Stomach (tissue), 9 donors: Measurements from ENCODE around the gene YPEL1. TPM values are rescaled to one million over a fixed set of nuclear protein-coding genes. Genes with fewer than 3 reads are reported as not detected.
"Not testable (repeated sequence)": the region's sequence is repeated elsewhere in the genome, so short reads cannot be mapped to it uniquely, and the experiment has no call there.

Experiments
- DNase-seq, 2 donors: peaks; one replicate each; pipeline versions ENCODE4 v3.0.0 to v3.0.0-alpha.2; 2013 to 2019
- H3K27ac ChIP-seq, 5 donors: fragments of 200-600 bp in 4 of 5; sonication (generic) in 4 of 5; one replicate each; pipeline ENCODE4 v1.5.1; 2013 to 2019; ENCODE audit warnings: mild to moderate bottlenecking in 1 of 5, moderate library complexity in 1 of 5
- H3K27me3 ChIP-seq, 3 donors: fragments of 200-600 bp; sonication (generic); one replicate each; pipeline ENCODE4 v1.5.1; 2017 to 2019; ENCODE audit warnings: mixed run types in 1 of 3
- H3K36me3 ChIP-seq, 4 donors: fragments of 200-600 bp; sonication (generic); 1 replicate in 3 of 4; 2 replicates in 1 of 4; pipeline ENCODE4 v1.5.1; 2016 to 2019
- H3K4me1 ChIP-seq, 4 donors: fragments of 200-600 bp; sonication (generic); one replicate each; pipeline ENCODE4 v1.5.1; 2016 to 2019
- H3K4me3 ChIP-seq, 4 donors: fragments of 200-600 bp; sonication (generic) in 3 of 4; one replicate each; pipeline ENCODE4 v1.5.1; 2016 to 2019; ENCODE audit warnings: mild to moderate bottlenecking in 1 of 4
- H3K9me3 ChIP-seq, 4 donors: fragments of 200-600 bp; sonication (generic); one replicate each; pipeline ENCODE4 v1.5.1; 2016 to 2019
- CTCF ChIP-seq, 7 experiments: fragments of 450-650 bp in 4 of 7; fragments of 200-600 bp in 3 of 7; sonication (generic) in 3 of 7; IDR thresholded peaks; one replicate each; pipeline ENCODE4 v1.5.1; 2016 to 2019; ENCODE audit warnings: antibody characterized with exemption in 7 of 7, control low read depth in 2 of 7, mild to moderate bottlenecking in 1 of 7
- EP300 ChIP-seq: sonication (generic); formaldehyde crosslinking; IDR thresholded peaks from one replicate; pipeline ENCODE4 v1.6.1; 2017; ENCODE audit warnings: antibody characterized with exemption
- POLR2A ChIP-seq, 4 donors: fragments of 450-650 bp; IDR thresholded peaks; one replicate each; pipeline ENCODE4 v1.6.1; 2016; ENCODE audit warnings: antibody characterized with exemption in 4 of 4, control low read depth in 2 of 4, mild to moderate bottlenecking in 1 of 4, moderate library complexity in 1 of 4
- POLR2AphosphoS5 ChIP-seq, 3 donors: sonication (generic); formaldehyde crosslinking; IDR thresholded peaks; one replicate each; pipeline ENCODE4 v1.6.1; 2016; ENCODE audit warnings: antibody characterized with exemption in 3 of 3
- WGBS, 5 donors: extraction: QIAGEN DNeasy Blood & Tissue Kit in 3 of 5; methylation state at CpG; one replicate each; pipeline versions ENCODE4 v1.1.5 to v1.1.7; 2013 to 2018; 5-methylcytosine and 5-hydroxymethylcytosine counted together
- intact Hi-C: fragments of 100-400 bp; cut with DNase I; formaldehyde crosslinking; loops from one replicate; pipeline ENCODE4 v1.15.1; 2023; ENCODE audit warnings: low total_unique reads
- polyA plus RNA-seq, 3 donors: library from polyadenylated mRNA; stranded (reverse); fragments of 200-250 nt; gene quantifications; one replicate each; pipeline ENCODE4 v1.2.3, GENCODE V29; 2013
- total RNA-seq, 5 donors: library from RNA; depleted of rRNA; stranded (reverse); fragments of >200 nt; gene quantifications; one replicate each; pipeline versions ENCODE4 v1.1.0 to v1.2.3, GENCODE V29; 2014 to 2016
- donor health status: healthy with polysubstance abuse.
- donor health status: Bipolar disorder and iron deficiency.
- donor health status: healthy.

YPEL1 gene
- total and polyA plus RNA-seq, 8 donors: 0.58 to 22.2 (median 4.4) TPM

DNA sequence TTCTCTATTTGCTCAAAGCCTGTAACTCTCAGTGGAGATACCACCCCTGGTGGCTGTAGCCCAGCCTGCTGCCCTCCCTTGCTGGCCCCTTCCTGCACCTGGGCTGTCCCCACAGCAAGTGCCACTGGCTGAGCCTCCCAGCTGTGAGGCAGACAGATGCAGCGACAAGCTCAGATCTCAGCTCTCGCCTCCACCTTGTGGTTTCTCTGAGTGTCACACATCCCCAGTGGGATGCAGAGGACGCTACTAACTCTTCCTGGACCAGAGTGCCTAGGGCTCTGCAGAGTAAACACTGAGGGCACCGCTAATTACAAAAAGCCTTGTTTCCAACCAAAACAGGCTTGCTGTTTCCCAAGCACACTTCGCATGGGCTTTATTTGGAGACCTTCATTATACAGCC, 8.9 kb downstream of the YPEL1 start:
- peaks cover 0 to 7% (median 3%) of the 10 kb centered on the region in 4 donors for H3K36me3 ChIP-seq
- TF ChIP-seq POLR2AphosphoS5 (IDR thresholded peaks at IDR 0.05) (no peak), CTCF (IDR thresholded peaks at IDR 0.05) (no peak), POLR2A (IDR thresholded peaks at IDR 0.05) (no peak), EP300 (no peak)
- no peaks in the 10 kb centered on the region for H3K4me1 ChIP-seq
- H3K27ac ChIP-seq: no peak overlapping the region
- H3K4me3 ChIP-seq: no peak overlapping the region
- peak in 1 of 2 donors; percentile 62 for DNase-seq
- H3K27me3 ChIP-seq: no peaks in the 10 kb centered on the region
- intact Hi-C loops: no loop called here
- WGBS, 5 donors: 46 to 72% (median 50%) methylated on average over 4 to 5 of the region's 5 CpGs
- no peaks in the 10 kb centered on the region for H3K9me3 ChIP-seq

- TF ChIP-seq EP300 (no peak), CTCF (IDR thresholded peaks at IDR 0.05) (no peak), POLR2AphosphoS5 (IDR thresholded peaks at IDR 0.05) (no peak), POLR2A (IDR thresholded peaks at IDR 0.05) (no peak)
- H3K4me3 ChIP-seq: no peak overlapping the region
- no peak overlapping the region for H3K27ac ChIP-seq
- intact Hi-C loops: no loop called here
- H3K27me3 ChIP-seq: no peaks in the 10 kb centered on the region
- DNase-seq: no peak
- no peaks in the 10 kb centered on the region for H3K9me3 ChIP-seq
- no peaks in the 10 kb centered on the region for H3K4me1 ChIP-seq
- peaks cover 0 to 7% (median 3%) of the 10 kb centered on the region in 4 donors for H3K36me3 ChIP-seq
- 92 to 95% (median 94%) methylated on average over 14 to 19 of the region's 19 CpGs for WGBS, 5 donors
Observed at GRCh38 chr22:21725956-21726649, 9.5 kb downstream of the YPEL1 start.

- intact Hi-C loops, DNase-seq, H3K9me3 ChIP-seq, H3K27me3 ChIP-seq, H3K4me1 ChIP-seq, H3K27ac ChIP-seq, H3K36me3 ChIP-seq, H3K4me3 ChIP-seq: not testable (repeated sequence)
- 95 to 97% (median 95%) methylated on average over 3 of the region's 3 CpGs for WGBS, 5 donors
Observed at GRCh38 chr22:21724496-21724895, 11.1 kb downstream of the YPEL1 start.

DNA sequence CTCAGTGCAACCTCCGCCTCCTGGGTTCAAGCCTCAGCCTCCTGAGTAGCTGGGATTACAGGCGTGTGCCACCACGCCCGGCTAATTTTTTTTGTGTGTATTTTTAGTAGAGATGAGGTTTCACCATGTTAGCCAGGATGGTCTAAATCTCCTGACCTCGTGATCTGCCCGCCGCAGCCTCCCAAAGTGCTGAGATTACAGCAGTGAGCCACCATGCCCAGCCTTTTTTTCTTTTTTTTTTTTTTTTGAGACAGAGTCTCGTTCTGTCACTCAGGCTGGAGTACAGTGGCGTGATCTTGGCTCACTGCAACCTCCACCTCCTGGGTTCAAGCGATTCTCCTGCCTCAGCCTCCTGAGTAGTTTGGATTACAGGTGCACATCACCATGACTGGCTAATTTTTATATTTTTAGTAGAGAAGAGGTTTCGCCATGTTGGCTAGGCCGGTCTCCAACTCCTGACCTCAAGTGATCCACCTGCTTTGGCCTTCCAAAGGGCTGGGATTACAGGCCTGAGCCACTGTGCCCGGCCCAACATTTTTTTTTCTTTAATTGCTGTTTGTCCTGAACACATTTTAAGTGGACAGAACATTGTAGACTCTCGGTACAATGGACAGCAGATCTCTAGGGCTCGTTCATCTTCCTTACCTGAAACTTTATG, 14.3 kb downstream of the YPEL1 start:
- H3K4me3 ChIP-seq, intact Hi-C loops, H3K36me3 ChIP-seq, H3K9me3 ChIP-seq, H3K4me1 ChIP-seq, DNase-seq, H3K27me3 ChIP-seq, H3K27ac ChIP-seq: not testable (repeated sequence)
- WGBS, 5 donors: 94 to 97% (median 97%) methylated on average over 15 of the region's 15 CpGs

DNA sequence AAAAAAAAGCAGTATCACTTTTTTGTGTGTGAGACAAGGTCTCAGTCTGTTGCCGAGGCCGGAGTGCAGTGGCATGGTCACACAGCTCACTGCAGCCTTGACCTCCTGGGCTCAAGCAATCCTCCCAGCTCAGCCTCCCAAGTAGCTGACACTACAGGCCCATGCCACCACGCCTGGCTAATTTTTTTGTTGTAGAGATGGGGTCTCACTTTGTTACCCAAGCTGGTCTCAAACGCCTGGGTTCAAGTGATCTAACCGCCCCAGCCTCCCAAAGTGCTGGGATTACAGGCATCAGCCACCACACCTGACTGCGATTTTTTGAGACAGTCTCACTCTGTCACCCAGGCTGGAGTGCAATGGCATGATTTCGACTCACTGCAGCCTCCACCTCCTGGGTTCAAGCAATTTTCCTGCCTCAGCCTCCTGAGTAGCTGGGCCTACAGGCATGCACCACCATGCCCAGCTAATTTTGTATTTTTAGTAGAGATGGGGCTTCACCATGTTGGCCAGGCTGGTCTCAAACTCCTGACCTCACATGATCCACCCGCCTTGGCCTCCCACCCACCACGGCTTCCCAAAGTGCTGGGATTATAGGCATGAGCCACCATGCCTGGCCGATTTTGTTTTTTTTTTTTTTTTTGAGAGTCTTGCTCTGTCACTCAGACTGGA, 15.3 kb downstream of the YPEL1 start:
- WGBS, 5 donors: 94 to 97% (median 96%) methylated on average over 10 of the region's 10 CpGs
- H3K36me3 ChIP-seq, H3K4me1 ChIP-seq, H3K27me3 ChIP-seq, H3K4me3 ChIP-seq, H3K27ac ChIP-seq, intact Hi-C loops, H3K9me3 ChIP-seq, DNase-seq: not testable (repeated sequence)

DNA sequence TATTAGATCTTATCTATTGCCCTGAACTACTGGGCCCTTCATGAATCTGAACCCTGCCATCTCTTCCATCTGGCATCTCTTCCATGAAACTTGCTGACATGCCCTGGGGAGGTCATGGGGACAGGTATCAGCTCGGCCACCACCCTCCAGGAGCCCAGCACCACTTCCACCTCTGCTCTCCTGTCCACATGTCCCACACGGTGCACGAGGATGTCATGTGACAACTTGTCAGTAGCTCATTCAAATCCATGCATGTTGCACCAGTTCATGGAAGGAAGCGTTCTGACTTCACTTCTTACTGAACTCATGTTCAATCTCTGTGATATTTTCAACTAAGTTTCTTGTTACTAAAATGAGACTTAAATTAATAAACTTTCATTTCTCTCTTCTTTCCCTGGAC, 16.6 kb downstream of the YPEL1 start:
- Histone ChIP-seq H3K36me3 (no peaks in the 10 kb centered on the region), H3K27me3 (no peaks in the 10 kb centered on the region), H3K9me3 (no peaks in the 10 kb centered on the region), H3K4me3 (no peak overlapping the region), H3K4me1 (peaks cover 0 to 9% (median 7%) of the 10 kb centered on the region in 4 donors), H3K27ac (no peak overlapping the region)
- no peak for DNase-seq
- no peak for TF ChIP-seq CTCF (IDR thresholded peaks at IDR 0.05)
- no peak for TF ChIP-seq EP300
- no peak for TF ChIP-seq POLR2AphosphoS5 (IDR thresholded peaks at IDR 0.05)
- no peak for TF ChIP-seq POLR2A (IDR thresholded peaks at IDR 0.05)
- intact Hi-C loops: no loop called here
- 52 to 65% (median 62%) methylated on average over 4 of the region's 4 CpGs for WGBS, 5 donors
